Measurements from ENCODE around the gene FBXO11. TPM values are rescaled to one million over a fixed set of nuclear protein-coding genes. Genes with fewer than 3 reads are reported as not detected.

The FBXO11 gene
- total and polyA plus RNA-seq, 7 donors = 16.3 to 39.4 (median 31.0) TPM

DNA sequence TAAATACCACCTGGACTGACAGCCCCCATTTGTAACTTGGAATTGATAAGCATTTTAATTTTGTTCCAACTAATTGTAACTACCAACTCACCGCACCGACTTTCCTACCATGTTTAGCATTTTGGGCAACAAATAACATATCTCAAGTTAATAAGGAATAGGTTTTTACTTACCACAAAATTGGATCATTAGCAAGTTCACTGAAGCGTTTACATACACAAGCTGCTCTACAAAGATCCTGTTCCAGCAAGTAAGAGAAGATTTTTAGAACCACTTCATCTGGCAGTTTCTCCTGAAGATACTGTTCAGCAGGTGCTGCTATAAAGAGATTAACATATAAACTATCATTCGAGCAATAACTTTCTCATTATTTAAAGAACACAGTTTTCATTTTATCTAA is 67.6 kb downstream of the FBXO11 start:
- H3K4me1 ChIP-seq = no peaks in the 10 kb centered on the region
- TF ChIP-seq, protein P1, sequence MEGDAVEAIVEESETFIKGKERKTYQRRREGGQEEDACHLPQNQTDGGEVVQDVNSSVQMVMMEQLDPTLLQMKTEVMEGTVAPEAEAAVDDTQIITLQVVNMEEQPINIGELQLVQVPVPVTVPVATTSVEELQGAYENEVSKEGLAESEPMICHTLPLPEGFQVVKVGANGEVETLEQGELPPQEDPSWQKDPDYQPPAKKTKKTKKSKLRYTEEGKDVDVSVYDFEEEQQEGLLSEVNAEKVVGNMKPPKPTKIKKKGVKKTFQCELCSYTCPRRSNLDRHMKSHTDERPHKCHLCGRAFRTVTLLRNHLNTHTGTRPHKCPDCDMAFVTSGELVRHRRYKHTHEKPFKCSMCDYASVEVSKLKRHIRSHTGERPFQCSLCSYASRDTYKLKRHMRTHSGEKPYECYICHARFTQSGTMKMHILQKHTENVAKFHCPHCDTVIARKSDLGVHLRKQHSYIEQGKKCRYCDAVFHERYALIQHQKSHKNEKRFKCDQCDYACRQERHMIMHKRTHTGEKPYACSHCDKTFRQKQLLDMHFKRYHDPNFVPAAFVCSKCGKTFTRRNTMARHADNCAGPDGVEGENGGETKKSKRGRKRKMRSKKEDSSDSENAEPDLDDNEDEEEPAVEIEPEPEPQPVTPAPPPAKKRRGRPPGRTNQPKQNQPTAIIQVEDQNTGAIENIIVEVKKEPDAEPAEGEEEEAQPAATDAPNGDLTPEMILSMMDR (IDR thresholded peaks at IDR 0.05) = no peak
- DNase-seq (no peak), ATAC-seq (no peak)
- H3K4me3 ChIP-seq = no peak overlapping the region
- H3K9me3 ChIP-seq = no peaks in the 10 kb centered on the region
- no peak overlapping the region for H3K27ac ChIP-seq
- H3K27me3 ChIP-seq (ENCODE audit: insufficient read depth in 3 of 3, low read length in 2 of 3) = no peaks in the 10 kb centered on the region
- intact Hi-C loops (cut with DNase I) = no loop called here
- 76 to 87% (median 77%) methylated on average over 4 of the region's 4 CpGs for WGBS, 3 donors
- peaks cover 0 to 60% of the 10 kb centered on the region in 2 donors for H3K36me3 ChIP-seq (ENCODE audit: insufficient read depth in 1 of 2, low read depth in 1 of 2)

DNA sequence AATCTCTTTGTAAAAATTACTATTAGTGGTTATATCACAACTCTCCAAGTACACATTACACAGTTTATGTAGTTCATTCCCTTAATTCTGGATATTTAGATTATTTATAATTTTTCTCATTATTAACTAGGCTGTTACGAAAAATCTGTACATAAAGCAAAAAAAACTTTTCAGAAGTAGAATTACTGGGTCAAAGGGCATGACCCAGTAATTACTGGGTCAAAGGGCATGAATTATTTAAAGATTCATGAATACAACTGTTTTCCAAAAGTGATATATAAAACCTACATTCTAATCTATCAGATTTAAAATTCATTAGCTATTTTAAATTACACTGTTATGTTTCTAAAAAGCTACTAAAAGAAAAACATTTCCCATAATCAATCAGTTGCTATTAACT is 68.0 kb downstream of the FBXO11 start:
- TF ChIP-seq, protein P1 (IDR thresholded peaks at IDR 0.05) = no peak
- peaks cover 0 to 64% of the 10 kb centered on the region in 2 donors for H3K36me3 ChIP-seq (ENCODE audit: insufficient read depth in 1 of 2, low read depth in 1 of 2)
- intact Hi-C loops (cut with DNase I) = no loop called here
- H3K27me3 ChIP-seq (ENCODE audit: insufficient read depth in 3 of 3, low read length in 2 of 3) = no peaks in the 10 kb centered on the region
- WGBS, 3 donors = 93 to 98% (median 95%) methylated on average over 1 of the region's 1 CpG
- no peaks in the 10 kb centered on the region for H3K4me1 ChIP-seq
- no peak for ATAC-seq
- H3K27ac ChIP-seq = no peak overlapping the region
- no peaks in the 10 kb centered on the region for H3K9me3 ChIP-seq
- no peak for DNase-seq
- H3K4me3 ChIP-seq = no peak overlapping the region

DNA sequence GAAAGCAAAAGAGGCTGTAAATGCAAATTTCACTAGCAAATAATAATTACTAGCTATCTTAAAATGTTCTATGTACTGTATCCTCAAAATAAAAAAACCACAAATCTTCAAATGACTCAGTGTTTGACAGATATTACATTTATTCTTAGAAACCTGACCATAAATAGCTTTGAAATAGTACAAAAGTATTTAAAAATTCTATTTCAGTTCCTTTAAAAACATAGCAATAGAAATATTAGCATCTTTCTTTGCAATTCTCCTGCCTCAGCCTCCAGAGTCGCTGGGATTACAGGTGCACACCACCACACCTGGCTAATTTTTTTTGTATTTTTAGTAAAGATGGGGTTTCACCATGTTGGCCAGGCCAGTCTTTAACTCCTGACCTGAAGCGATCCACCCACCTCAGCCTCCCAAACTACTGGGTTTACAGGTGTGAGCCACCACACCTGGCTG is 72.8 kb downstream of the FBXO11 start:
- peaks cover 0 to 98% of the 10 kb centered on the region in 2 donors for H3K36me3 ChIP-seq (ENCODE audit: insufficient read depth in 1 of 2, low read depth in 1 of 2)

DNA sequence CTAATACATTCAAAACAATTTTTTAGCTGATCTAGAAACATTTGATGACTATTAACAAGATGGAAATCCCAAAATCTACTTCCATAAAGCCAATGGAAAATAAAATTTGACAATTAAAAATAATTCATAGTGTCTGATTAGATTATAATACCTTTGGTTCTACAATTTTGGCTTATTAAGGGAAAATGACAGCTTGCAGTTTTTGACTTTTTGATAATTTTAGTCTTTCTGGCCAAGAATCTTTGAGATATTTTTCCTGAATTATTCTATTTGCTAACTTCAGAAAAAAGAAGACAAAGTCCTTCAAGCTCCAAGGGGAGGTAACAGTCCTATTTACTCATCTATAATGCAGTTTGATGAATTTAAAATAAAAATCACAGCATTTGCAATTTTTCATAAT is 83.8 kb downstream of the FBXO11 start:
- TF ChIP-seq, protein P1 (IDR thresholded peaks at IDR 0.05) = no peak
- H3K27ac ChIP-seq = no peak overlapping the region
- DNase-seq (no peak), ATAC-seq (no peak)
- H3K36me3 ChIP-seq (ENCODE audit: insufficient read depth in 1 of 2, low read depth in 1 of 2) = peaks cover 0 to 92% of the 10 kb centered on the region in 2 donors
- no peaks in the 10 kb centered on the region for H3K4me1 ChIP-seq
- H3K27me3 ChIP-seq (ENCODE audit: insufficient read depth in 3 of 3, low read length in 2 of 3) = no peaks in the 10 kb centered on the region
- intact Hi-C loops (cut with DNase I) = no loop called here
- H3K9me3 ChIP-seq = no peaks in the 10 kb centered on the region
- H3K4me3 ChIP-seq = no peak overlapping the region

More for the DNA sequence above, 72.8 kb downstream of the FBXO11 start:
- TF ChIP-seq, protein P1 (IDR thresholded peaks at IDR 0.05) = no peak
- ATAC-seq (no peak), DNase-seq (no peak)
- intact Hi-C loops (cut with DNase I) = no loop called here
- H3K27ac ChIP-seq = no peak overlapping the region
- H3K27me3 ChIP-seq (ENCODE audit: insufficient read depth in 3 of 3, low read length in 2 of 3) = no peaks in the 10 kb centered on the region
- WGBS, 3 donors = 94 to 100% (median 97%) methylated on average over 2 of the region's 2 CpGs
- no peaks in the 10 kb centered on the region for H3K9me3 ChIP-seq
- no peak overlapping the region for H3K4me3 ChIP-seq
- no peaks in the 10 kb centered on the region for H3K4me1 ChIP-seq

DNA sequence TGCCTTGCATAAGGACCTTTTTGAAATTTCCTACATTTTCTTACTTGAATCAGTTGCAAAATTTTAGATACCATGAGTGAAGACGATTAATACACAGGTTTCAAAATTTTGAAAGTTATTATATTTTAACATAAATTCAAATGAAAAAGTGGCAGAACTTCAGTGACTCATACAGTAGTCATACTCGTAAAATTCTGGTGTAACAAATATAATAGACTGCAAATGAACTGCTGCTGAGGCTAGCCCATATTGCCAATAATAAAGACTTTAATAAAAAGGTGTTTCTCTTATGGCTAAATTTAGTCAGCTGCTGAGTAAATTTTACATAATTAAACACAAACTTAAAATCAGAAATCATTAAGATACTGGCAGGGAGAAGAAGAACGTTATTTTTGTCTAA is 86.5 kb downstream of the FBXO11 start:
- peaks cover 5 to 97% of the 10 kb centered on the region in 2 donors for H3K36me3 ChIP-seq (ENCODE audit: insufficient read depth in 1 of 2, low read depth in 1 of 2)

More for the DNA sequence above, 86.5 kb downstream of the FBXO11 start:
- 93 to 96% (median 94%) methylated on average over 3 of the region's 3 CpGs for WGBS, 3 donors
- ATAC-seq = no peak
- DNase-seq = no peak
- H3K27me3 ChIP-seq (ENCODE audit: insufficient read depth in 3 of 3, low read length in 2 of 3) = no peaks in the 10 kb centered on the region
- H3K27ac ChIP-seq = no peak overlapping the region
- TF ChIP-seq, protein P1 (IDR thresholded peaks at IDR 0.05) = no peak
- H3K4me1 ChIP-seq = no peaks in the 10 kb centered on the region
- intact Hi-C loops (cut with DNase I) = no loop called here
- H3K9me3 ChIP-seq = no peaks in the 10 kb centered on the region
- H3K4me3 ChIP-seq = no peak overlapping the region

Data from psoas muscle (tissue), 8 donors.